ENCODE results near the gene CYP46A1. TPM values are rescaled to one million over a fixed set of nuclear protein-coding genes. Genes with fewer than 3 reads are reported as not detected.

CYP46A1 gene
- polyA plus RNA-seq, 2 of the 4 experiments (the other 2 are of a cell fraction) = 0.06 to 0.13 TPM

- H3K4me1 ChIP-seq = no peaks in the 10 kb centered on the region
- ChIA-PET POLR2A (no interaction called here), CTCF (interaction anchor here (1.4 to 5.7 kb wide), 6 partner anchors 9 to 207 kb away, joined by 3 to 42 read pairs (median 18); no protein-coding TSS in a partner anchor)
- DNase-seq (ENCODE audit: low read depth in 1 of 2, low spot score in 1 of 2) = no peak
- TF ChIP-seq ZSCAN20 (CRISPR knock-in tag; IDR thresholded peaks at IDR 0.05) (no peak), RARB (CRISPR knock-in tag; IDR thresholded peaks at IDR 0.05) (no peak), KDM5A (IDR thresholded peaks at IDR 0.05) (no peak), EHF (CRISPR knock-in tag; IDR thresholded peaks at IDR 0.05) (no peak), REST (IDR thresholded peaks at IDR 0.05) (no peak), SMC3 (IDR thresholded peaks at IDR 0.05) (no peak), USF2 (IDR thresholded peaks at IDR 0.05) (no peak), BHLHE40 (IDR thresholded peaks at IDR 0.05; ENCODE audit: low read depth, low read length) (no peak), BCL3 (IDR thresholded peaks at IDR 0.05) (no peak), RCOR1 (IDR thresholded peaks at IDR 0.05; ENCODE audit: low read depth, low read length) (no peak)
- no peak for FAIRE-seq
- no peak overlapping the region for H3K4me3 ChIP-seq
- H3K27ac ChIP-seq = no peak overlapping the region
- 88% methylated on average over 2 of the region's 2 CpGs for WGBS (ENCODE audit: missing lambda C conversion rate)
- no peak overlapping the region for H3K4me2 ChIP-seq
- peaks cover 18% of the 10 kb centered on the region; the same call in 2 of the 3 replicates for H3K9me3 ChIP-seq
- ATAC-seq = no peak
These were observed 5.0 kb upstream of the CYP46A1 start for GRCh38 chr14:99679111-99679510.

- Histone ChIP-seq H3K9me3 (peaks cover 18% of the 10 kb centered on the region; the same call in 2 of the 3 replicates), H3K4me2 (no peak overlapping the region), H3K27ac (no peak overlapping the region), H3K4me1 (peaks cover 1% of the 10 kb centered on the region), H3K4me3 (no peak overlapping the region)
- DNase-seq (ENCODE audit: low read depth in 1 of 2, low spot score in 1 of 2) (no peak), FAIRE-seq (no peak), ATAC-seq (no peak)
- 62% methylated on average over 8 of the region's 8 CpGs for WGBS (ENCODE audit: missing lambda C conversion rate)
- TF ChIP-seq HDAC2 (IDR thresholded peaks at IDR 0.05) = no peak
- no peak for TF ChIP-seq BHLHE40 (IDR thresholded peaks at IDR 0.05; ENCODE audit: low read depth, low read length)
- no peak for TF ChIP-seq PBX3 (IDR thresholded peaks at IDR 0.05)
- no peak for TF ChIP-seq EP300 (IDR thresholded peaks at IDR 0.05)
- TF ChIP-seq CBX2 (IDR thresholded peaks at IDR 0.05; ENCODE audit: borderline replicate concordance, low read depth) = no peak
- no peak for TF ChIP-seq JUN (IDR thresholded peaks at IDR 0.05)
- POLR2A ChIA-PET = no interaction called here
- CTCF ChIA-PET = interaction anchor here (1.4 to 5.7 kb wide), 8 partner anchors 9 to 206 kb away, joined by 3 to 42 read pairs (median 13); no protein-coding TSS in a partner anchor
These were observed 4.6 kb upstream of the CYP46A1 start for GRCh38 chr14:99679543-99679942.

GRCh38 chr14:99679996-99680395, 4.1 kb upstream of the CYP46A1 start:
- ChIA-PET CTCF (interaction anchor here (1.1 to 5.7 kb wide), 10 partner anchors 8 to 219 kb away, joined by 3 to 42 read pairs (median 13); no protein-coding TSS in a partner anchor), POLR2A (no interaction called here)
- no peak overlapping the region for H3K27ac ChIP-seq
- TF ChIP-seq EHMT2 (IDR thresholded peaks at IDR 0.05; ENCODE audit: low read depth) (no peak), SREBF2 (IDR thresholded peaks at IDR 0.05) (no peak)
- H3K4me1 ChIP-seq = peaks cover 4% of the 10 kb centered on the region
- H3K4me3 ChIP-seq = no peak overlapping the region
- WGBS (ENCODE audit: missing lambda C conversion rate) = 49% methylated on average over 5 of the region's 5 CpGs
- no peak for FAIRE-seq
- ATAC-seq = no peak
- no peak for DNase-seq (ENCODE audit: low read depth in 1 of 2, low spot score in 1 of 2)
- no peak overlapping the region for H3K4me2 ChIP-seq
- peaks cover 18% of the 10 kb centered on the region; the same call in 2 of the 3 replicates for H3K9me3 ChIP-seq
